HG03442 (cell line): ENCODE results near the gene GPC1.
"Not testable (repeated sequence)": the region's sequence is repeated elsewhere in the genome, so short reads cannot be mapped to it uniquely, and the experiment has no call there.

Experiments used
- ATAC-seq: cut with Tn5 transposase; IDR thresholded peaks from one replicate; pipeline ENCODE4 v1.9.1; 2021; ENCODE audit warnings: mild to moderate bottlenecking, moderate library complexity; ENCODE audit not compliant: unreplicated experiment

The GPC1 gene

GRCh38 chr2:240494194-240494793 is 58.8 kb downstream of the GPC1 start:
- ATAC-seq: no peak

GRCh38 chr2:240494942-240495341 is 59.5 kb downstream of the GPC1 start:
- not testable (repeated sequence) for ATAC-seq

GRCh38 chr2:240497082-240497481 is 61.6 kb downstream of the GPC1 start:
- not testable (repeated sequence) for ATAC-seq

- ATAC-seq: no peak
Observed at GRCh38 chr2:240498171-240498957, 62.9 kb downstream of the GPC1 start.

- no peak for ATAC-seq
Observed at GRCh38 chr2:240498958-240499260, 63.4 kb downstream of the GPC1 start.

GRCh38 chr2:240499309-240500301 is 64.1 kb downstream of the GPC1 start:
- ATAC-seq: no peak

- no peak for ATAC-seq
Observed at GRCh38 chr2:240500561-240501423, 65.3 kb downstream of the GPC1 start.

GRCh38 chr2:240501531-240501991 is 66.1 kb downstream of the GPC1 start:
- ATAC-seq: no peak

GRCh38 chr2:240502059-240502429 is 66.6 kb downstream of the GPC1 start:
- ATAC-seq: no peak

- ATAC-seq: no peak
Observed at GRCh38 chr2:240502430-240503121, 67.1 kb downstream of the GPC1 start.

GRCh38 chr2:240503375-240503774 is 67.9 kb downstream of the GPC1 start:
- no peak for ATAC-seq

- no peak for ATAC-seq
Observed at GRCh38 chr2:240503848-240504247, 68.4 kb downstream of the GPC1 start.

- ATAC-seq: no peak
Observed at GRCh38 chr2:240505910-240506309, 70.4 kb downstream of the GPC1 start.

GRCh38 chr2:240506406-240507059 is 71.1 kb downstream of the GPC1 start:
- no peak for ATAC-seq

GRCh38 chr2:240507060-240507777 is 71.8 kb downstream of the GPC1 start:
- ATAC-seq: no peak

- no peak for ATAC-seq
Observed at GRCh38 chr2:240507778-240508251, 72.4 kb downstream of the GPC1 start.

- no peak for ATAC-seq
Observed at GRCh38 chr2:240508832-240509545, 73.5 kb downstream of the GPC1 start.
